Measurements from ENCODE around the gene SPRN. TPM values are rescaled to one million over a fixed set of nuclear protein-coding genes. Genes with fewer than 3 reads are reported as not detected.
"Not testable (repeated sequence)": the region's sequence is repeated elsewhere in the genome, so short reads cannot be mapped to it uniquely, and the experiment has no call there.

The SPRN gene
- total RNA-seq, 1 experiment from 2014 or later, result 0.59 TPM

DNA sequence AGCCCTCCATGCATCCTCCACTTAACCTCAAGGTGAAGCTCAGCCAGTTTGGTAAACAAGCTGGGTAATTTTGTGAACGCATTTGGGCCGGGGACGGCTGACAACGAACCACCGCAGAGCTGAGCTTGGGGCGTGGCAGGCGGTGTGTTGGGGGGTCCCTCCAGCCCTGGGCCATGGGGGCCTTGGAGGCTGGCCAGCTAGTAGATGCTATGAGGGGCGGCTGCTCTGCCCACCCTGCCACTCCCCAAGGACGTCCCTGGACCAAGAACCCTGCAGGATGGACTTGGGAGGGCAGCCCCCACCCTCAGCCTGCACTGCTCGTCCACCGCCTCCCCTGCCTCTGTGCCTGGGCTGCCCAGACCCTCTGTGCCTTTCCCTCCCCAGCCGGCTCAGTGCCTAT, 17.4 kb upstream of the SPRN start:
- Mint-ChIP-seq H3K27me3 (ENCODE audit: low read depth) (peaks cover 24% of the 10 kb centered on the region), H3K4me1 (no peaks in the 10 kb centered on the region), H3K27ac (no peak overlapping the region), H3K9me3 (peaks cover 66% of the 10 kb centered on the region), H3K4me3 (no peak overlapping the region), H3K36me3 (peaks cover 59% of the 10 kb centered on the region)
- DNase-seq (ENCODE audit: low spot score) (no peak), ATAC-seq (no peak)
- CTCF ChIA-PET, result no interaction called here
- TF ChIP-seq NR1H2 (CRISPR knock-in tag; IDR thresholded peaks at IDR 0.05) (no peak), ELF4 (CRISPR knock-in tag; IDR thresholded peaks at IDR 0.05; ENCODE audit: low read depth) (no peak), TEAD1 (CRISPR knock-in tag; IDR thresholded peaks at IDR 0.05) (no peak), GRHL2 (CRISPR knock-in tag; IDR thresholded peaks at IDR 0.05; ENCODE audit: insufficient replicate concordance, severe bottlenecking) (no peak), ATF1 (CRISPR knock-in tag; IDR thresholded peaks at IDR 0.05) (no peak)
- TF ChIP-seq, protein P1, sequence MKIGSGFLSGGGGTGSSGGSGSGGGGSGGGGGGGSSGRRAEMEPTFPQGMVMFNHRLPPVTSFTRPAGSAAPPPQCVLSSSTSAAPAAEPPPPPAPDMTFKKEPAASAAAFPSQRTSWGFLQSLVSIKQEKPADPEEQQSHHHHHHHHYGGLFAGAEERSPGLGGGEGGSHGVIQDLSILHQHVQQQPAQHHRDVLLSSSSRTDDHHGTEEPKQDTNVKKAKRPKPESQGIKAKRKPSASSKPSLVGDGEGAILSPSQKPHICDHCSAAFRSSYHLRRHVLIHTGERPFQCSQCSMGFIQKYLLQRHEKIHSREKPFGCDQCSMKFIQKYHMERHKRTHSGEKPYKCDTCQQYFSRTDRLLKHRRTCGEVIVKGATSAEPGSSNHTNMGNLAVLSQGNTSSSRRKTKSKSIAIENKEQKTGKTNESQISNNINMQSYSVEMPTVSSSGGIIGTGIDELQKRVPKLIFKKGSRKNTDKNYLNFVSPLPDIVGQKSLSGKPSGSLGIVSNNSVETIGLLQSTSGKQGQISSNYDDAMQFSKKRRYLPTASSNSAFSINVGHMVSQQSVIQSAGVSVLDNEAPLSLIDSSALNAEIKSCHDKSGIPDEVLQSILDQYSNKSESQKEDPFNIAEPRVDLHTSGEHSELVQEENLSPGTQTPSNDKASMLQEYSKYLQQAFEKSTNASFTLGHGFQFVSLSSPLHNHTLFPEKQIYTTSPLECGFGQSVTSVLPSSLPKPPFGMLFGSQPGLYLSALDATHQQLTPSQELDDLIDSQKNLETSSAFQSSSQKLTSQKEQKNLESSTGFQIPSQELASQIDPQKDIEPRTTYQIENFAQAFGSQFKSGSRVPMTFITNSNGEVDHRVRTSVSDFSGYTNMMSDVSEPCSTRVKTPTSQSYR (CRISPR knock-in tag; IDR thresholded peaks at IDR 0.05), result no peak
- POLR2A ChIA-PET, result no interaction called here

DNA sequence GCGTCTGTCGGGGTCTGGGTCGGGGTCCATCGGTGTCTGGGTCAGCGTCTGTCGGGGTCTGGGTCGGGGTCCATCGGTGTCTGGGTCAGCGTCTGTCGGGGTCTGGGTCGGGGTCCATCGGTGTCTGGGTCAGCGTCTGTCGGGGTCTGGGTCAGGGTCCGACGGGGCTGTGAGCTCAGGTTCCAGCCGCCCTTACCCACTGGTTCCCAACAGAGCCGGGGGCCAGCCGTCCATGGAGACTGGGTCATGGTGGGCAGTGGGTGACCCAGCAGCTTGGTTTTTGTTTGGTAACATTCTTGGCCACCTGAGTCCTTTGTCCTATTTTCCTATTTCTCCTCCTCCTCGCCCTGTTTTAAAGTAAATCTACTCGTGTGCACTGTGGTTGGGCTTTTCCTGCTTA, 16.9 kb upstream of the SPRN start:
- H3K4me1 Mint-ChIP-seq; ATAC-seq; H3K4me3 Mint-ChIP-seq; CTCF ChIA-PET; POLR2A ChIA-PET; DNase-seq (ENCODE audit: low spot score); H3K27ac Mint-ChIP-seq: not testable (repeated sequence)
- Mint-ChIP-seq H3K9me3 (peaks cover 67% of the 10 kb centered on the region), H3K36me3 (peaks cover 60% of the 10 kb centered on the region), H3K27me3 (ENCODE audit: low read depth) (peaks cover 21% of the 10 kb centered on the region)

DNA sequence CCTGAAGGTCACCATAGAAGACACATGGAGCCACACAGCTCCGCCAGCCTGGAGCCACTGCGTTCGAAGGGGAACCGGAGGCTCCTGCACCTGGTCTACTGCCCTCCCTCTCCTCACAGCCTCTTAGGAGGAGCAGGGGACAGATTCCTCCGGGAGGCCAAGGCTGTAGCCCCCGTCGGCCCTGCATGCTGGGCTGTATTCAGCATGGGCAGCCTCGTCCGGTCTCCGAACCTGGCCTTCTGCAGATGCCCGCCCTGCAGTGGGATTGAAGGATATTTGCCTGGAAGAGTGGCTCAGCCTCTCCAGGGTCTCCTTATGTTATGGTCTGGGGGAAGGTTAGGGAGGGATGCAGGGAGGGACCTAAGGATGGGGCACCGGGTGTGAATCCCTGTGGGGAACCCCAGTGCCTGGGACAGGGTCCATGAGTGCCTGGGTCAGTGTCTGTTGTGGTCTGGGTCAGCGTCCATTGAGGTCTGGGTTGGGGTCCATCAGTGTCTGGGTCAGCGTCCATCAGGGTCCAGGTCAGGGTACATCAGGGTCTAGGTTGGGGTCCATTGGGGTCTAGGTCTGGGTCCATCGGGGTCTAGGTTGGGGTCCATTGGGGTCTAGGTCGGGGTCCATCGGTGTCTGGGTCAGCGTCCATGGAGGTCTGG, 16.3 kb upstream of the SPRN start:
- Mint-ChIP-seq H3K27ac (no peak overlapping the region), H3K4me1 (no peaks in the 10 kb centered on the region), H3K36me3 (peaks cover 61% of the 10 kb centered on the region), H3K9me3 (peaks cover 68% of the 10 kb centered on the region), H3K27me3 (ENCODE audit: low read depth) (peaks cover 21% of the 10 kb centered on the region), H3K4me3 (no peak overlapping the region)
- DNase-seq (ENCODE audit: low spot score), result no peak
- POLR2A ChIA-PET, result no interaction called here
- no peak for ATAC-seq
- CTCF ChIA-PET, result no interaction called here
- TF ChIP-seq ATF1 (CRISPR knock-in tag; IDR thresholded peaks at IDR 0.05) (no peak), ZNF121 (CRISPR knock-in tag; IDR thresholded peaks at IDR 0.05) (no peak), ETV6 (CRISPR knock-in tag; IDR thresholded peaks at IDR 0.05) (no peak), TP53 (CRISPR knock-in tag; IDR thresholded peaks at IDR 0.05) (no peak), FOXK1 (CRISPR knock-in tag; IDR thresholded peaks at IDR 0.05) (no peak), JAZF1 (CRISPR knock-in tag; IDR thresholded peaks at IDR 0.05) (no peak), MYBL2 (CRISPR knock-in tag; IDR thresholded peaks at IDR 0.05) (no peak), ESRRA (CRISPR knock-in tag; IDR thresholded peaks at IDR 0.05; ENCODE audit: borderline replicate concordance) (no peak), TCF7 (CRISPR knock-in tag; IDR thresholded peaks at IDR 0.05; ENCODE audit: low read depth) (no peak)
- TF ChIP-seq, protein P2, sequence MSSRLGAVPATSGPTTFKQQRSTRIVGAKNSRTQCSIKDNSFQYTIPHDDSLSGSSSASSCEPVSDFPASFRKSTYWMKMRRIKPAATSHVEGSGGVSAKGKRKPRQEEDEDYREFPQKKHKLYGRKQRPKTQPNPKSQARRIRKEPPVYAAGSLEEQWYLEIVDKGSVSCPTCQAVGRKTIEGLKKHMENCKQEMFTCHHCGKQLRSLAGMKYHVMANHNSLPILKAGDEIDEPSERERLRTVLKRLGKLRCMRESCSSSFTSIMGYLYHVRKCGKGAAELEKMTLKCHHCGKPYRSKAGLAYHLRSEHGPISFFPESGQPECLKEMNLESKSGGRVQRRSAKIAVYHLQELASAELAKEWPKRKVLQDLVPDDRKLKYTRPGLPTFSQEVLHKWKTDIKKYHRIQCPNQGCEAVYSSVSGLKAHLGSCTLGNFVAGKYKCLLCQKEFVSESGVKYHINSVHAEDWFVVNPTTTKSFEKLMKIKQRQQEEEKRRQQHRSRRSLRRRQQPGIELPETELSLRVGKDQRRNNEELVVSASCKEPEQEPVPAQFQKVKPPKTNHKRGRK (CRISPR knock-in tag; IDR thresholded peaks at IDR 0.05; ENCODE audit: borderline replicate concordance), result no peak
- TF ChIP-seq, protein P3, sequence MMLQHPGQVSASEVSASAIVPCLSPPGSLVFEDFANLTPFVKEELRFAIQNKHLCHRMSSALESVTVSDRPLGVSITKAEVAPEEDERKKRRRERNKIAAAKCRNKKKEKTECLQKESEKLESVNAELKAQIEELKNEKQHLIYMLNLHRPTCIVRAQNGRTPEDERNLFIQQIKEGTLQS (CRISPR knock-in tag; conservative IDR thresholded peaks at IDR 0.05), result no peak
- TF ChIP-seq, protein P4, sequence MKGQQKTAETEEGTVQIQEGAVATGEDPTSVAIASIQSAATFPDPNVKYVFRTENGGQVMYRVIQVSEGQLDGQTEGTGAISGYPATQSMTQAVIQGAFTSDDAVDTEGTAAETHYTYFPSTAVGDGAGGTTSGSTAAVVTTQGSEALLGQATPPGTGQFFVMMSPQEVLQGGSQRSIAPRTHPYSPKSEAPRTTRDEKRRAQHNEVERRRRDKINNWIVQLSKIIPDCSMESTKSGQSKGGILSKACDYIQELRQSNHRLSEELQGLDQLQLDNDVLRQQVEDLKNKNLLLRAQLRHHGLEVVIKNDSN (CRISPR knock-in tag; IDR thresholded peaks at IDR 0.05), result no peak
- TF ChIP-seq, protein P5, sequence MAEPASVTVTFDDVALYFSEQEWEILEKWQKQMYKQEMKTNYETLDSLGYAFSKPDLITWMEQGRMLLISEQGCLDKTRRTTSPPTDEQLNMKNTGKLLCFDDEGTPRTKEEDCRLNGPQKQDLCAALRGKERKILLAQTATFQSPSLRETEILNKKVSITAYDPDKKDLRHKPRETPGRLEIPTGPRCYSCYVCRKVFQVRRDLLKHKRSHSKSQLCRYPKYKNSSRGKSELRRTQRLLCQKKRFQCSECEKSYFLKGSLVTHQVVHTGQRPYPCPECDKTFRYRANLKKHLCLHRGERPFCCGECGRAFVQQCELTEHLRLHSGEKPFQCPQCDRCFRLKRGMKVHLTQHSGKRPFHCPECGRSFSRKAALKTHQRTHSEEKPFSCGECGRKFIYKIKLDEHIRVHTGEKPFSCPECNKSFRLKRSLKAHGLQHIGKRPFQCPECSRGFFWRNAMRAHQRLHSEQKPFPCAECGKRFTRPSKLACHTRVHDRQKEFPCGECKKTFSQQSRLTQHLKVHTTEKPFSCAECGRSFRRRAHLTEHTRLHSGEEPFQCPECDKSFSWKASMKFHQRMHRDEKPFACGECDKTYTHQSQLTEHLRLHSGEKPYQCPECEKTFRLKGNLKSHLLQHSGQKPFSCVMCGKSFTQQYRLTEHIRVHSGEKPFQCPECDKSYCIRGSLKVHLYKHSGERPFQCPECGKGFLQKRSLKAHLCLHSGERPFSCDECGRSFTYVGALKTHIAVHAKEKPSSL (CRISPR knock-in tag; conservative IDR thresholded peaks at IDR 0.05), result no peak
- TF ChIP-seq, protein P6, sequence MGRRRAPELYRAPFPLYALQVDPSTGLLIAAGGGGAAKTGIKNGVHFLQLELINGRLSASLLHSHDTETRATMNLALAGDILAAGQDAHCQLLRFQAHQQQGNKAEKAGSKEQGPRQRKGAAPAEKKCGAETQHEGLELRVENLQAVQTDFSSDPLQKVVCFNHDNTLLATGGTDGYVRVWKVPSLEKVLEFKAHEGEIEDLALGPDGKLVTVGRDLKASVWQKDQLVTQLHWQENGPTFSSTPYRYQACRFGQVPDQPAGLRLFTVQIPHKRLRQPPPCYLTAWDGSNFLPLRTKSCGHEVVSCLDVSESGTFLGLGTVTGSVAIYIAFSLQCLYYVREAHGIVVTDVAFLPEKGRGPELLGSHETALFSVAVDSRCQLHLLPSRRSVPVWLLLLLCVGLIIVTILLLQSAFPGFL (CRISPR knock-in tag; IDR thresholded peaks at IDR 0.05; ENCODE audit: borderline replicate concordance), result no peak

Data from WTC11 (cell line).